NK-92 (cell line): ENCODE measurements around the gene SNX6.
"Not testable (repeated sequence)": the region's sequence is repeated elsewhere in the genome, so short reads cannot be mapped to it uniquely, and the experiment has no call there.

Experiments
- DNase-seq: peaks from one replicate; lab custom pipeline; 2025; ENCODE audit not compliant: unreplicated experiment; lab: John Stamatoyannopoulos, UW

SNX6 gene

GRCh38 chr14:34569750-34570149 lies 60.2 kb downstream of the SNX6 start:
- no peak for DNase-seq

- no peak for DNase-seq
Measured at GRCh38 chr14:34568803-34569202, 61.1 kb downstream of the SNX6 start.

- DNase-seq: no peak
Measured at GRCh38 chr14:34562776-34563150, 67.2 kb downstream of the SNX6 start.

- not testable (repeated sequence) for DNase-seq
Measured at GRCh38 chr14:34562037-34562775, 67.7 kb downstream of the SNX6 start.

GRCh38 chr14:34556498-34556829 lies 73.5 kb downstream of the SNX6 start:
- not testable (repeated sequence) for DNase-seq

GRCh38 chr14:34555583-34556497 lies 74.1 kb downstream of the SNX6 start:
- DNase-seq: not testable (repeated sequence)

- no peak for DNase-seq
Measured at GRCh38 chr14:34554540-34555250, 75.3 kb downstream of the SNX6 start.

GRCh38 chr14:34549276-34549966 lies 80.5 kb downstream of the SNX6 start:
- not testable (repeated sequence) for DNase-seq

GRCh38 chr14:34548472-34548981 lies 81.4 kb downstream of the SNX6 start:
- no peak for DNase-seq

GRCh38 chr14:34547136-34547520 lies 82.8 kb downstream of the SNX6 start:
- DNase-seq: not testable (repeated sequence)

GRCh38 chr14:34546272-34547135 lies 83.4 kb downstream of the SNX6 start:
- not testable (repeated sequence) for DNase-seq

- DNase-seq: not testable (repeated sequence)
Measured at GRCh38 chr14:34540181-34541059, 89.5 kb downstream of the SNX6 start.

- no peak for DNase-seq
Measured at GRCh38 chr14:34539407-34540180, 90.4 kb downstream of the SNX6 start, which contains the start of gene EAPP. Gene EAPP, minus strand, starts transcription at chr14:34539701. Its CDS starts 73 bp downstream, at chr14:34539628.

- DNase-seq: no peak
Measured at GRCh38 chr14:34538871-34539406, 91.0 kb downstream of the SNX6 start.

GRCh38 chr14:34538096-34538495 lies 91.9 kb downstream of the SNX6 start:
- not testable (repeated sequence) for DNase-seq

- DNase-seq: no peak
Measured at GRCh38 chr14:34537677-34538009, 92.3 kb downstream of the SNX6 start.

- no peak for DNase-seq
Measured at GRCh38 chr14:34536951-34537676, 92.8 kb downstream of the SNX6 start.
